Lung (tissue), 12 donors: ENCODE data around the gene PAXIP1. TPM values are rescaled to one million over a fixed set of nuclear protein-coding genes. Genes with fewer than 3 reads are reported as not detected.

ENCODE experiments used
- ATAC-seq: fragments of 200-7000 bp; cut with Tn5 transposase; one replicate; pipeline ENCODE4 v1.9.1; 2020; ENCODE audit warnings: moderate number of reproducible peaks; ENCODE audit not compliant: insufficient read depth, low FRiP score
- DNase-seq, 3 donors: peaks; one replicate each; pipeline ENCODE4 v3.0.0-alpha.2; 2013 to 2017
- H3K27ac ChIP-seq, 2 donors: one replicate each; pipeline ENCODE4 v1.5.1; 2013; ENCODE audit warnings: mild to moderate bottlenecking in 2 of 2, moderate library complexity in 2 of 2, control low read depth in 1 of 2, inconsistent platforms in 1 of 2, low read depth in 1 of 2, low read length in 1 of 2
- H3K27me3 ChIP-seq, 3 donors: one replicate each; pipeline ENCODE4 v1.5.1; 2013; ENCODE audit warnings: low read length in 2 of 3; ENCODE audit not compliant: control insufficient read depth in 3 of 3, insufficient read depth in 3 of 3
- H3K36me3 ChIP-seq, 4 donors: one replicate each; pipeline ENCODE4 v1.5.1; 2013; ENCODE audit warnings: low read length in 4 of 4, mild to moderate bottlenecking in 1 of 4, moderate library complexity in 1 of 4; ENCODE audit not compliant: control insufficient read depth in 4 of 4, insufficient read depth in 4 of 4
- H3K4me1 ChIP-seq, 5 donors: one replicate each; pipeline ENCODE4 v1.5.1; 2013; ENCODE audit warnings: low read length in 5 of 5, mild to moderate bottlenecking in 2 of 5, moderate library complexity in 1 of 5; ENCODE audit not compliant: control insufficient read depth in 5 of 5, insufficient read depth in 5 of 5
- H3K4me3 ChIP-seq: one replicate; pipeline ENCODE4 v1.5.1; 2013; ENCODE audit warnings: mild to moderate bottlenecking, control low read depth, moderate library complexity
- H3K9ac ChIP-seq, 2 donors: one replicate each; pipeline ENCODE4 v1.5.1; 2013; ENCODE audit warnings: low read length in 2 of 2, control low read depth in 1 of 2; ENCODE audit not compliant: insufficient read depth in 1 of 2
- H3K9me3 ChIP-seq, 4 donors: one replicate each; pipeline ENCODE4 v1.5.1; 2013; ENCODE audit warnings: low read length in 3 of 4, mild to moderate bottlenecking in 1 of 4, moderate library complexity in 1 of 4; ENCODE audit not compliant: control insufficient read depth in 4 of 4, insufficient read depth in 3 of 4
- WGBS, 2 donors: extraction: QIAGEN DNeasy Blood & Tissue Kit; methylation state at CpG; one replicate each; pipeline ENCODE4 v1.1.7; 2013; 5-methylcytosine and 5-hydroxymethylcytosine counted together
- polyA plus RNA-seq, 2 donors: library from polyadenylated mRNA; stranded (reverse); fragments of 200-250 nt; gene quantifications; one replicate each; pipeline ENCODE4 v1.2.1, GENCODE V29; 2013
- total RNA-seq, 2 donors: library from RNA; depleted of rRNA in 1 of 2; stranded (reverse); fragments of >200 nt in 1 of 2; gene quantifications; one replicate each; pipeline ENCODE4 v1.2.1, GENCODE V29; 2014 to 2021
- TF ChIP-seq, protein P1 (sequence below): IDR thresholded peaks from 2 replicates; pipeline ENCODE4 v1.5.1; 2012; ENCODE audit warnings: mild to moderate bottlenecking; ENCODE audit errors: control extremely low read depth, extremely low read depth
- donor health status: control.
- donor health status: control.
- donor health status: Bipolar disorder and iron deficiency.
- donor health status: healthy.
- donor health status: DM: yes; HTN: yes; CAD: no.

Gene PAXIP1
- total and polyA plus RNA-seq, 4 donors, result 4.7 to 15.3 (median 7.5) TPM

DNA sequence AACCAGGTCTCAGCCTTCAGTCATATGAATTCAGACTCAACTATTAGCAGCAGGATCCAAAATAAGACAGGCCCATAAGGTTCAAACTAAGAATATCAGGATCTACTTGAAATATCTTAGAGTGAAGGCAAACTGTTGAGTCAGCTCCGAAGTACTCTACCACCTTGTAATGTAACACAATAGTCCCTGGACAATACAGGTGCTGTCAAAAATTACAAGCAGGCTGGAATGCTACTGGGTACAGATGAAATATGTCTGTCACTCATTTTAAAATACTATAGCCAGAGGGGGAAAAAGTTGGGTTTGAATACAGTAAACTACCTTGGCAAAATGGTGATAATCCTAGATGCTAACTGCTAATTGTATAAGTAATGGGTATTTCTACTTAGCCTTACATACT lies 6.8 kb downstream of the PAXIP1 start:
- Histone ChIP-seq H3K4me1 (peaks cover 0 to 6% (median 3%) of the 10 kb centered on the region in 5 donors), H3K36me3 (peaks cover 0 to 26% (median 10%) of the 10 kb centered on the region in 4 donors), H3K9ac (no peak overlapping the region), H3K27me3 (no peaks in the 10 kb centered on the region), H3K9me3 (no peaks in the 10 kb centered on the region), H3K27ac (no peak overlapping the region), H3K4me3 (no peak overlapping the region)
- DNase-seq (no peak), ATAC-seq (no peak)
- 87 to 97% methylated on average over 1 of the region's 1 CpG for WGBS, 2 donors
- TF ChIP-seq, protein P1, sequence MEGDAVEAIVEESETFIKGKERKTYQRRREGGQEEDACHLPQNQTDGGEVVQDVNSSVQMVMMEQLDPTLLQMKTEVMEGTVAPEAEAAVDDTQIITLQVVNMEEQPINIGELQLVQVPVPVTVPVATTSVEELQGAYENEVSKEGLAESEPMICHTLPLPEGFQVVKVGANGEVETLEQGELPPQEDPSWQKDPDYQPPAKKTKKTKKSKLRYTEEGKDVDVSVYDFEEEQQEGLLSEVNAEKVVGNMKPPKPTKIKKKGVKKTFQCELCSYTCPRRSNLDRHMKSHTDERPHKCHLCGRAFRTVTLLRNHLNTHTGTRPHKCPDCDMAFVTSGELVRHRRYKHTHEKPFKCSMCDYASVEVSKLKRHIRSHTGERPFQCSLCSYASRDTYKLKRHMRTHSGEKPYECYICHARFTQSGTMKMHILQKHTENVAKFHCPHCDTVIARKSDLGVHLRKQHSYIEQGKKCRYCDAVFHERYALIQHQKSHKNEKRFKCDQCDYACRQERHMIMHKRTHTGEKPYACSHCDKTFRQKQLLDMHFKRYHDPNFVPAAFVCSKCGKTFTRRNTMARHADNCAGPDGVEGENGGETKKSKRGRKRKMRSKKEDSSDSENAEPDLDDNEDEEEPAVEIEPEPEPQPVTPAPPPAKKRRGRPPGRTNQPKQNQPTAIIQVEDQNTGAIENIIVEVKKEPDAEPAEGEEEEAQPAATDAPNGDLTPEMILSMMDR, result no peak

DNA sequence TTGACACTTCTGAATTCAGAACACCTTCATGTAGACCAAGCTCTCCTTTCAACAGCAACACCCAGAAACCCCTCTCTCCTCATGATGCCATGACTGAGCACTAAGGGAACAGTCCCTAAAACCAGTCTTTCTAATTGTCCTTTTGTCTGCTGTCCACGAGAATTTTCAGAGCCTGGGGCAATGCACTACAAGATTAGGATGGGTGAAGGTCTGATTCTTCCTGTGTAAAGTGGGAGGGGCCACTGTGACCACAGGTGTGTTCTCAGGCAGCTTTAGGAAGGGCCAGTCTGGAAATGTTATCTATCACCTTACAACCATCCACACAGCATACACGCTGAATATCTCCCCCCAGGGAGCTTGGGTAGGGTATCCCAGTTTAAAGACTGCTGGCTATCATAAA lies 7.9 kb downstream of the PAXIP1 start:
- Histone ChIP-seq H3K36me3 (peaks cover 0 to 30% (median 10%) of the 10 kb centered on the region in 4 donors), H3K4me3 (no peak overlapping the region), H3K9ac (no peak overlapping the region), H3K27ac (no peak overlapping the region), H3K9me3 (no peaks in the 10 kb centered on the region), H3K27me3 (no peaks in the 10 kb centered on the region), H3K4me1 (peaks cover 0 to 6% (median 0%) of the 10 kb centered on the region in 5 donors)
- ATAC-seq (no peak), DNase-seq (no peak)
- TF ChIP-seq, protein P1, result no peak
- WGBS, 2 donors, result 74 to 94% methylated on average over 2 of the region's 2 CpGs

DNA sequence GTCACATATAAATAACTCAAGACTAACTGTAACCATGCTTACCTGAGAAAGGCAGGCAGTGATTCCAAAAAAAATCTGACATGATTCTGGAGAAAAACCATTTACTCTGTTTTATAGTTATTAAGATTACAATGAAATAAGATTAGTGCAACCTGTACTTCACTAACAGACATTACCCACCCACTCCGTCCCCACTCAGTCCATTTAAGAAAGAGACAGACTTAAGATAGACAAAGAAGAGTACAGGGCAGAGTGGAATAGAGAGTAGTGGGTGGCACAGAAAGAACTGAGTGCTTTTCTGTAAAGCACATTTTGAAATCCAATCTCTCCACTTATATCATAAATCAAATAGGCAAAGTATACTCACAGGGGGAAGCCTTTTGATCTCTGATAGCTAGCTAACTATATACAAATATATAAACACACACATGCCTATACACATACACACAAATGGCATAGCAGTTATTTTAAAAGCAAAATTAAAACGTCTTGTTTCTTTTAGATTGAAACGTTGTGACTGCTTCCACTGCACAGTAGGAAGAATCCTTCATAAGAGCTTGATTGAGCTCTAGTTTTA lies 11.9 kb downstream of the PAXIP1 start:
- Histone ChIP-seq H3K36me3 (peaks cover 0 to 12% (median 5%) of the 10 kb centered on the region in 4 donors), H3K9ac (no peak overlapping the region), H3K27ac (no peak overlapping the region), H3K4me3 (no peak overlapping the region), H3K27me3 (no peaks in the 10 kb centered on the region), H3K9me3 (no peaks in the 10 kb centered on the region), H3K4me1 (peaks cover 0 to 3% (median 0%) of the 10 kb centered on the region in 5 donors)
- no peak for DNase-seq
- TF ChIP-seq, protein P1, result no peak
- ATAC-seq, result no peak
- 68 to 74% methylated on average over 3 of the region's 3 CpGs for WGBS, 2 donors

DNA sequence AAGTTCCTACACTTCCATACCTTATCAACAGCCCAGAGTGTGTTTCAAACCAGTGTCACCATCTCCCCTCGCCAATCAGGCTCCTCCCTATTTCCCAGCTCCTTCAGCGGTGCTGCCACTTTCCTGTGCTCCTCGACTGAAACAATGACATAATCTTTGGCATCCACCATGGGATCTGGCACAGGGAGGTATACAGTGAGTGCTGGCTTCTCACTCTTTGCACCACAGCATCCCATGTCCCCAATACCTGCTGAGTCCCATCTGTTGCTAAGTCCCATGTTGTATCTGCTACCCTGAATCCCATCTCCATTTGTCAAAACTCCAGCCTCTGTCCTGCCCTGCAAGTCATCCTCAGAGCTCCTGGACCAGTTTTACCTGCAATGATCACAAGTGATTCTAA lies 15.4 kb downstream of the PAXIP1 start:
- Histone ChIP-seq H3K9ac (peak overlapping the region in 1 of 2 donors; percentile 36), H3K4me3 (no peak overlapping the region), H3K36me3 (peaks cover 0 to 7% (median 4%) of the 10 kb centered on the region in 4 donors), H3K4me1 (peaks cover 0 to 5% (median 0%) of the 10 kb centered on the region in 5 donors), H3K27me3 (no peaks in the 10 kb centered on the region), H3K9me3 (no peaks in the 10 kb centered on the region), H3K27ac (no peak overlapping the region)
- no peak for ATAC-seq
- WGBS, 2 donors, result 63 to 87% methylated on average over 3 of the region's 3 CpGs
- TF ChIP-seq, protein P1, result no peak
- DNase-seq, result no peak
